Hepatocyte (in vitro differentiated cells): ENCODE results near the gene MYH4. TPM values are rescaled to one million over a fixed set of nuclear protein-coding genes. Genes with fewer than 3 reads are reported as not detected.

ENCODE experiments used
- DNase-seq: peaks from one replicate; pipeline ENCODE4 v3.0.0-alpha.2; 2016; ENCODE audit warnings: low spot score
- H2AFZ ChIP-seq: fragments of 200-600 bp; sonication (generic); 2 replicates; pipeline ENCODE4 v1.6.0; 2016; ENCODE audit warnings: antibody characterized with exemption, mild to moderate bottlenecking
- H3K27ac ChIP-seq: fragments of 200-600 bp; sonication (generic); 2 replicates; pipeline ENCODE4 v1.5.1; 2016; ENCODE audit warnings: mild to moderate bottlenecking
- H3K27me3 ChIP-seq: fragments of 200-600 bp; sonication (generic); 2 replicates; pipeline ENCODE4 v1.6.1; 2016
- H3K36me3 ChIP-seq: fragments of 200-600 bp; sonication (generic); replicated peaks from 2 replicates; pipeline ENCODE4 v1.5.1; 2016; ENCODE audit warnings: low read depth; ENCODE audit not compliant: insufficient read depth
- H3K4me1 ChIP-seq: fragments of 200-600 bp; sonication (generic); 2 replicates; pipeline ENCODE4 v1.5.1; 2016; ENCODE audit warnings: mild to moderate bottlenecking, moderate library complexity; ENCODE audit not compliant: insufficient read depth
- H3K4me2 ChIP-seq: fragments of 200-600 bp; sonication (generic); 2 replicates; pipeline ENCODE4 v1.6.0; 2016
- H3K4me3 ChIP-seq: fragments of 200-600 bp; sonication (generic); 2 replicates; pipeline ENCODE4 v1.5.1; 2016; ENCODE audit warnings: mild to moderate bottlenecking
- H3K79me2 ChIP-seq: fragments of 200-600 bp; sonication (generic); 2 replicates; pipeline ENCODE4 v1.6.0; 2017; ENCODE audit warnings: mild to moderate bottlenecking
- H3K9me2 ChIP-seq: fragments of 200-600 bp; sonication (generic); replicated peaks from 2 replicates; pipeline ENCODE4 v1.6.0; 2017; ENCODE audit warnings: mild to moderate bottlenecking; ENCODE audit not compliant: insufficient read depth
- H3K9me3 ChIP-seq: fragments of 200-600 bp; sonication (generic); 2 replicates; pipeline ENCODE4 v1.5.1; 2016; ENCODE audit warnings: low read depth, mild to moderate bottlenecking
- H4K20me1 ChIP-seq: fragments of 200-600 bp; sonication (generic); 2 replicates; pipeline ENCODE4 v1.6.0; 2016; ENCODE audit warnings: mild to moderate bottlenecking; ENCODE audit not compliant: insufficient read depth, poor library complexity, severe bottlenecking
- EZH2 ChIP-seq: fragments of 200-600 bp; sonication (generic); IDR thresholded peaks from 2 replicates; pipeline ENCODE4 v1.6.1; 2016; ENCODE audit warnings: antibody characterized with exemption, mild to moderate bottlenecking, borderline replicate concordance
- EZH2phosphoT487 ChIP-seq: fragments of 200-600 bp; sonication (generic); IDR thresholded peaks from one replicate; pipeline ENCODE4 v1.6.1; 2018; ENCODE audit warnings: antibody characterized with exemption, mild to moderate bottlenecking, low read depth, moderate library complexity; ENCODE audit not compliant: unreplicated experiment, severe bottlenecking
- WGBS: methylation state at CpG from one replicate; pipeline ENCODE4 v1.1.6; 2016; ENCODE audit warnings: low lambda C conversion rate; ENCODE audit errors: missing lambda C conversion rate; 5-methylcytosine and 5-hydroxymethylcytosine counted together
- polyA plus RNA-seq: library from polyadenylated mRNA; unstranded; fragments of >200 nt; fragmentation: Nextera tagmentation; extraction: Ambion mirVana; gene quantifications from 2 replicates; pipeline ENCODE4 v1.2.1, GENCODE V29; 2016
- total RNA-seq: library from RNA; depleted of rRNA; stranded (reverse); fragments of >200 nt; gene quantifications from 2 replicates; pipeline ENCODE4 v1.2.3, GENCODE V29; 2014
- TF ChIP-seq, protein P1 (sequence below): fragments of 200-600 bp; sonication (generic); IDR thresholded peaks from 2 replicates; pipeline ENCODE4 v1.5.1; 2016; ENCODE audit warnings: antibody characterized with exemption, mild to moderate bottlenecking; ENCODE audit not compliant: poor library complexity

The MYH4 gene
- 2.8 and 4.8 TPM in 2 replicates for total RNA-seq
- polyA plus RNA-seq: 1.8 and 2.1 TPM in 2 replicates

DNA sequence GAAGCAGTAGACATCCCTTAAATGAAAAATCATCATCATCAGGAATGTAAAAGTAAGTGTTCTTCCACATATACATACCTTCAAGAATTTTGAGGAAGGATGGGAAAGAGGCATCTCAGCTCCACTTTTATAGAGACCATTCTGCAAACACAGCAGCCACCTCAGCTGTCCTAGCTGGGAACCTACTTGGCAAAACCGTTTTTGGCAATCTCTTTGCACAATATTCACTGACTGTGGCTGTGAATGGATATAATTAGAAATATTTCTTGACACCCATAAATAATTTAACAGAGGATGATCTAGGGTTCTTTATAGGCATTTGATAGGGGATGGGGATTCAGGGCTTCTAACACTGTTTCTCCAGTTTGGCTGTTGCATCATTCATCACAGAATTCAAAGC is at the start of gene MYH4:
Gene MYH4, minus strand, starts transcription at position 101 of the 400 bp plus-strand sequence. CDS start 2,814 bp downstream, outside the sequence.
- Histone ChIP-seq H3K4me2 (no peak within 1 kb of the TSS), H3K27ac (no peak within 1 kb of the TSS), H3K9me3 (no peaks in the 10 kb centered on the region), H2AFZ (no peak within 1 kb of the TSS), H3K36me3 (no peaks in the 10 kb centered on the region), H3K79me2 (no peaks in the 10 kb centered on the region), H3K4me1 (no peaks in the 10 kb centered on the region), H3K4me3 (no peak within 1 kb of the TSS), H4K20me1 (no peaks in the 10 kb centered on the region), H3K9me2 (no peaks in the 10 kb centered on the region), H3K27me3 (peaks cover 46% of the 10 kb centered on the region)
- WGBS: 61% methylated on average over 1 of the region's 1 CpG
- DNase-seq: no peak
- TF ChIP-seq, protein P1, sequence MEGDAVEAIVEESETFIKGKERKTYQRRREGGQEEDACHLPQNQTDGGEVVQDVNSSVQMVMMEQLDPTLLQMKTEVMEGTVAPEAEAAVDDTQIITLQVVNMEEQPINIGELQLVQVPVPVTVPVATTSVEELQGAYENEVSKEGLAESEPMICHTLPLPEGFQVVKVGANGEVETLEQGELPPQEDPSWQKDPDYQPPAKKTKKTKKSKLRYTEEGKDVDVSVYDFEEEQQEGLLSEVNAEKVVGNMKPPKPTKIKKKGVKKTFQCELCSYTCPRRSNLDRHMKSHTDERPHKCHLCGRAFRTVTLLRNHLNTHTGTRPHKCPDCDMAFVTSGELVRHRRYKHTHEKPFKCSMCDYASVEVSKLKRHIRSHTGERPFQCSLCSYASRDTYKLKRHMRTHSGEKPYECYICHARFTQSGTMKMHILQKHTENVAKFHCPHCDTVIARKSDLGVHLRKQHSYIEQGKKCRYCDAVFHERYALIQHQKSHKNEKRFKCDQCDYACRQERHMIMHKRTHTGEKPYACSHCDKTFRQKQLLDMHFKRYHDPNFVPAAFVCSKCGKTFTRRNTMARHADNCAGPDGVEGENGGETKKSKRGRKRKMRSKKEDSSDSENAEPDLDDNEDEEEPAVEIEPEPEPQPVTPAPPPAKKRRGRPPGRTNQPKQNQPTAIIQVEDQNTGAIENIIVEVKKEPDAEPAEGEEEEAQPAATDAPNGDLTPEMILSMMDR: no peak
- TF ChIP-seq EZH2phosphoT487: no peak
- TF ChIP-seq EZH2: no peak

DNA sequence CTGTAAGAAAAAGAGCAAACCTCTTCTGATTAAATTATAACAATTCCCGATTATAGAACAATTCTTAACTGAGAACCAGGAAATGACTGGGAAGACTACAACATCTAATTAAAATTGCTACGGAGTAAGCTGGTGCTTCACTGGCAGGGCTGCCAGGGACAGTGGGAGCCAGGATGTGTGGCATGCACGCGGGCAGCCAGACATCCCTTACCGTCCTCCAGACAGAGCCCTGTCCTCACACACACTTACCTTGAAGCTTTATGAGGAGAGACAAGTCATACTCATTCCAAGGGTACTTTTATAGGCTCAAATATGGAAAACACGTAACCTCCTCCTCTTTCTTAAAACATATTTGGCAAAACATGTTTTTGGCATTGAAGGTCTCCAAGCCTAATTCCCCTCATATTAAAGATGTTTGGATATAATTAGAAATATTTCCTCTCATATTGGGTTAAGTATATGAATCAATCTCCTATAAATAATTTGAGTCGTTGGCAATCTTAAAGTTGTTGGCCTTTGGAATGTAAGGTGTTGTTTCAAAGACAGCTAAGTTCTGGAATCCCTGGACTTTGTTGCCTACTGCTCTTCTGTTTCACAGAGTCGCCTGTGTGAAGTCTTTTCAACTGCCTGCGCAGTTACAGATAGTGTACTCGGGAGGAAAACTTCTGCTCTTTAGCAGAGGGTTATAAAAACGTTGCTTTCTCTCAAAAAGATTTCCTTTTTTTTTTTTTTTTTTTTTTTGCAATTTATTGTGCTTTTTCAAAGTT is 49.1 kb upstream of the MYH4 start, which contains the start of gene MYH1:
Gene MYH1, minus strand, starts transcription at position 272 of the 767 bp plus-strand sequence. CDS start 1,900 bp downstream, outside the sequence.
- H3K9me3 ChIP-seq: no peaks in the 10 kb centered on the region
- TF ChIP-seq EZH2 (no peak), EZH2phosphoT487 (no peak)
- TF ChIP-seq, protein P1: no peak
- H3K4me2 ChIP-seq: no peak within 1 kb of the TSS
- no peaks in the 10 kb centered on the region for H3K36me3 ChIP-seq
- peaks cover 10% of the 10 kb centered on the region for H3K27me3 ChIP-seq
- H3K9me2 ChIP-seq: no peaks in the 10 kb centered on the region
- no peaks in the 10 kb centered on the region for H4K20me1 ChIP-seq
- no peak for DNase-seq
- no peak within 1 kb of the TSS for H3K4me3 ChIP-seq
- no peaks in the 10 kb centered on the region for H3K79me2 ChIP-seq
- H2AFZ ChIP-seq: no peak within 1 kb of the TSS
- no peaks in the 10 kb centered on the region for H3K4me1 ChIP-seq
- H3K27ac ChIP-seq: no peak within 1 kb of the TSS
- 89% methylated on average over 11 of the region's 11 CpGs for WGBS

DNA sequence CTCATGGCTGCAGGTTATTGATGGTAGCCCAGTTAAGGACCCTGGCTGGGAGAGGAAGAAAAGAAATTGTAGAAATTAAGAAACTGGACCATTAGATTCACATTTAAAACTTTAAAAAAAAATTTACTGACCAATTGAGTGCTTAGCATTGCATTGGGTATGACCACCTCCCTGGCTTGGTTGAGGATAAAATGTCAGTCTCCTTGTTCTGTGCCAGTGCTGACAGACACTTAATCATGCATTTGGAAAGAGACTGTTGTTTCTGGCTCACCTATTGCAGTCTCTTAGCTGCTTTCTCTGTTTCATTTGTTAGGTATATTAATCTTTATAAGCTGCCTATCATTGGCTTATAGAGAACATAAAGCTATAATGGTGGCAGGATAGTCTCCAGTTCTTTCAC is 47.3 kb upstream of the MYH4 start:
- Histone ChIP-seq H3K27me3 (peaks cover 10% of the 10 kb centered on the region), H3K9me3 (no peaks in the 10 kb centered on the region), H3K79me2 (no peaks in the 10 kb centered on the region), H3K4me2 (no peak overlapping the region), H4K20me1 (no peaks in the 10 kb centered on the region), H3K4me3 (no peak overlapping the region), H2AFZ (no peak overlapping the region), H3K9me2 (no peaks in the 10 kb centered on the region), H3K4me1 (no peaks in the 10 kb centered on the region), H3K36me3 (no peaks in the 10 kb centered on the region), H3K27ac (no peak overlapping the region)
- TF ChIP-seq EZH2phosphoT487 (no peak), EZH2 (no peak)
- TF ChIP-seq, protein P1: no peak
- DNase-seq: no peak
